Panc1 (cell line): Measurements from ENCODE around the gene TOMM40.

ENCODE experiments used
- CTCF ChIP-seq: fragments of 450-650 bp; IDR thresholded peaks from 2 replicates; pipeline ENCODE4 v1.5.1; 2017; ENCODE audit warnings: mild to moderate bottlenecking
- POLR2AphosphoS5 ChIP-seq: IDR thresholded peaks from 2 replicates; pipeline ENCODE4 v1.6.1; 2012; ENCODE audit warnings: mild to moderate bottlenecking, low read depth, low read length, moderate library complexity
- REST ChIP-seq, 2 experiments: IDR thresholded peaks; 2 replicates each; pipeline ENCODE4 v1.6.1; 2011 to 2012; ENCODE audit warnings: low read depth in 2 of 2, control low read depth in 1 of 2, low read length in 1 of 2, mild to moderate bottlenecking in 1 of 2, moderate library complexity in 1 of 2; ENCODE audit not compliant: insufficient read depth in 1 of 2

GRCh38 chr19:44878120-44878865 is 12.8 kb upstream of the TOMM40 start:
- TF ChIP-seq CTCF (no peak), REST (IDR thresholded peaks at IDR 0.05; ENCODE audit: insufficient read depth in 1 of 2, low read depth in 2 of 2, low read length in 1 of 2) (no peak), POLR2AphosphoS5 (no peak)
